Prostate gland (tissue), 2 donors: ENCODE data around the gene GULP1.

Experiments
- CTCF ChIP-seq, 4 experiments: fragments of 200-600 bp in 2 of 4; fragments of 450-650 bp in 2 of 4; sonication (generic) in 2 of 4; IDR thresholded peaks; 1 replicate in 3 of 4; 2 replicates in 1 of 4; pipeline ENCODE4 v1.5.1; 2016 to 2019; ENCODE audit warnings: antibody characterized with exemption in 4 of 4, mild to moderate bottlenecking in 2 of 4, moderate library complexity in 2 of 4
- POLR2A ChIP-seq: fragments of 450-650 bp; IDR thresholded peaks from one replicate; pipeline ENCODE4 v1.6.1; 2016; ENCODE audit warnings: antibody characterized with exemption, mild to moderate bottlenecking

DNA sequence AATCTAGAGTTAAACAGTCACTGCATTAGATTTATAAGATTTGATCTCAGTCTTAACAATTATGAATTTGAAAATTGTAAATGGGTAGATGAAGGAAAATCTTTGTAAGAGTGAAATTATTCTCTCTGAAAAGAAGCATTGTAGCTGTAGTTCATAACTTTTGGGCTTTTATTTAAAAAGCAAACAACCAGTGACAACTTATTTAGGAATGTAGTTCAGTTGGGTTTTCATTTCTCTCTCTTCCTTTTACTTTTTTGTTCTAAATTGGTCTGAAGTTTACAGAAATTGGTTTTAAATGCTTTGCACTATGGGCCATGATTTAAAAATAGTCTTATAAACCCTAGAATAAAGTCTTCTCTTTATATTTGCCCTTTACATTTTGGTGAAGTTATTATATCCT is 296.6 kb downstream of the GULP1 start:
- no peak for TF ChIP-seq CTCF (IDR thresholded peaks at IDR 0.05)
- TF ChIP-seq POLR2A: no peak
